Glomerular visceral epithelial cell (primary cell): ENCODE measurements around the gene GMCL2.

ENCODE experiments used
- DNase-seq: peaks from one replicate; pipeline ENCODE4 v3.0.0-alpha.2; 2016; ENCODE audit errors: extremely low spot score

GMCL2 gene

DNA sequence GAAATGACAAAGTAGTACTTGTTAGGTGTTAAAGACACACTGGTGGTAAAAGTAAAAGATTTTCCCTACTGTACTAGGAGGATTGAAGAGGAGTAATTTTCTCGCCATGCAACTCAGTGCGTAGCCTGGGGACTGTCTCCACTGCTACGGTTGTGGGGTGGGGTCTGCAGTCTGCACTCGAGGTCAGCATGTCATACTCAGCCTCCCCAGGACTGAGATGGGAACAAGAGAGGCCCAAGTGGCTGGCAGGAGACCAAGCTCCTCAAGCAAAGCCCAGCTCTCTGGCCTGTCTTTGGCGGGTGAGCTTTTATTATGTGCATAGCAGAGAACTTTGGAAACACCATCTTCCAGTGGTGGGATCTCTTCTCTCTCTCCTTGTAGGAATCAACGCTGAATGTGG, 43.9 kb downstream of the GMCL2 start:
- no peak for DNase-seq

DNA sequence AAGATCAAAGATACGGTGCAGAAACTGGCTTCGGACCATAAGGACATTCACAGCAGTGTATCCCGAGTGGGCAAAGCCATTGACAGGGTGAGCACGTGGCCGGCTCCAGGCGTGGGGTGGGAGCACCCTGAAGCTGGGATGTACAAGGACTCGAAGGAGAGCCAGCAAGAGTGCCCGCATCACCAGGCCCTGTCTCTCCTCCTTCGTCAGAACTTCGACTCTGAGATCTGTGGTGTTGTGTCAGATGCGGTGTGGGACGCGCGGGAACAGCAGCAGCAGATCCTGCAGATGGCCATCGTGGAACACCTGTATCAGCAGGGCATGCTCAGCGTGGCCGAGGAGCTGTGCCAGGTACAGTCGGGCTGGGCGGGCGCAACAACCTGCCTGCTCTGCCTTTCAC, 44.5 kb downstream of the GMCL2 start:
- no peak for DNase-seq

DNA sequence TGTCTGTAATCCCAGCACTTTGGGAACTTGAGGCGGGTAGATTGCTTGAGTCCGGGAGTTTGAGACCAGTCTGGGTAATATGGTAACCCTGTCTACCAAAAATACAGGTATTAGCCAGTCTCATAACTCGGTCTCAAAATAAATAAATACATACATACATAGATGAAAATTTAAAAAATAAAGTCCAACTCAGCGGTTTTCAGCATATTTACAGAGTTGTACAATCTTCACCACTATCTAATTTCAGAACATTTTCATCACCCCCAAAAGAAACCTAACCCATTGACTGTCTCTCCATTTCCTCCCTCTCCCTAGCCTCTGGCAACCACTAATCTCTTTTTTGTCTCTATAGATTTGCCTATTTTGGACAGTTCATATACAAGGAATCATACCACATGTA, 45.6 kb downstream of the GMCL2 start:
- no peak for DNase-seq

DNA sequence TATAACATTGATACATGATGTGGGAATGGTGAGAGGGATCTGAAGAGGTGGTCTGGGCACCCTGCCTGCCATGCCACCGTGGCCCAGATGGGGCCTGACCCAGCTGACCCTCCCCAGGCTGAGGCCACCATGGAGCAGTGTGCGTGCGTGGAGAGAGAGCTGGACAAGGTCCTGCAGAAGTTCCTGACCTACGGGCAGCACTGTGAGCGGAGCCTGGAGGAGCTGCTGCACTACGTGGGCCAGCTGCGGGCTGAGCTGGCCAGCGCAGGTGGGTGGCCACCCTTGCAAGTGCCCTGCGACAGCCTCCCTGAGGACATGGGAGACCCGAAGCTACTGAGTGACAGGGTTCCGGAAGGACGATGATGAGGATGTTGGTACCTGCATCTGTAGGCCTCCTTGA, 49.2 kb downstream of the GMCL2 start:
- DNase-seq = no peak

DNA sequence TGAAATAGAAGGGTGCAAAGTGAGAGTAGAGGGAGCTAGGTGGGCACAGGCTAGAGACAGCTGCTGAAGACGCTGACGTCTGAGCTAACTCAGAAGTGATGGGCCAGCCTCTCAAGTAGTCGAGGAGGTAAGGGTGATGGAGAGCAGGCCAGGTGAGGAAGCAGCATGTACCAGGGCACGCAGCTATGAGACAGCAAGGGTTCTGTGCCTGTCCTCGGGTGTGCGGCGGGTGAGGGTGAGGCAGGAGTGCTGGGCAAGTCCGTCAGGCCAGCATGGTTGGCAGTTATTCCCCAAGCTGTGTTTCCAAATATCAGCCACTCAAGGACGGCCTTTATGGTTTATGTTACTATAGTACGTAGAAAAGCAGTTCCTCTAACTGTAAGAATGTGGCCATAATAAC, 50.2 kb downstream of the GMCL2 start:
- DNase-seq = no peak
